ENCODE results near the gene SYT1.

GRCh38 chr12:79203058-79203647 lies 338.6 kb downstream of the SYT1 start:
- TF ChIP-seq CTCF (IDR thresholded peaks at IDR 0.05) (no peak), EZH2 (IDR thresholded peaks at IDR 0.05; ENCODE audit: borderline replicate concordance, insufficient read depth, low read depth, low read length, poor library complexity, severe bottlenecking) (no peak)

All from B cell (primary cell).